GM19043 (cell line): ENCODE results near the gene MAGED1.
A peak's percentile ranks its signal among the peaks of the same experiment; 100 is the strongest.

ENCODE experiments used
- ATAC-seq: cut with Tn5 transposase; IDR thresholded peaks from one replicate; pipeline ENCODE4 v1.9.1; 2021; ENCODE audit warnings: low read depth; ENCODE audit not compliant: unreplicated experiment

MAGED1 gene, protein sequence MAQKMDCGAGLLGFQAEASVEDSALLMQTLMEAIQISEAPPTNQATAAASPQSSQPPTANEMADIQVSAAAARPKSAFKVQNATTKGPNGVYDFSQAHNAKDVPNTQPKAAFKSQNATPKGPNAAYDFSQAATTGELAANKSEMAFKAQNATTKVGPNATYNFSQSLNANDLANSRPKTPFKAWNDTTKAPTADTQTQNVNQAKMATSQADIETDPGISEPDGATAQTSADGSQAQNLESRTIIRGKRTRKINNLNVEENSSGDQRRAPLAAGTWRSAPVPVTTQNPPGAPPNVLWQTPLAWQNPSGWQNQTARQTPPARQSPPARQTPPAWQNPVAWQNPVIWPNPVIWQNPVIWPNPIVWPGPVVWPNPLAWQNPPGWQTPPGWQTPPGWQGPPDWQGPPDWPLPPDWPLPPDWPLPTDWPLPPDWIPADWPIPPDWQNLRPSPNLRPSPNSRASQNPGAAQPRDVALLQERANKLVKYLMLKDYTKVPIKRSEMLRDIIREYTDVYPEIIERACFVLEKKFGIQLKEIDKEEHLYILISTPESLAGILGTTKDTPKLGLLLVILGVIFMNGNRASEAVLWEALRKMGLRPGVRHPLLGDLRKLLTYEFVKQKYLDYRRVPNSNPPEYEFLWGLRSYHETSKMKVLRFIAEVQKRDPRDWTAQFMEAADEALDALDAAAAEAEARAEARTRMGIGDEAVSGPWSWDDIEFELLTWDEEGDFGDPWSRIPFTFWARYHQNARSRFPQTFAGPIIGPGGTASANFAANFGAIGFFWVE

DNA sequence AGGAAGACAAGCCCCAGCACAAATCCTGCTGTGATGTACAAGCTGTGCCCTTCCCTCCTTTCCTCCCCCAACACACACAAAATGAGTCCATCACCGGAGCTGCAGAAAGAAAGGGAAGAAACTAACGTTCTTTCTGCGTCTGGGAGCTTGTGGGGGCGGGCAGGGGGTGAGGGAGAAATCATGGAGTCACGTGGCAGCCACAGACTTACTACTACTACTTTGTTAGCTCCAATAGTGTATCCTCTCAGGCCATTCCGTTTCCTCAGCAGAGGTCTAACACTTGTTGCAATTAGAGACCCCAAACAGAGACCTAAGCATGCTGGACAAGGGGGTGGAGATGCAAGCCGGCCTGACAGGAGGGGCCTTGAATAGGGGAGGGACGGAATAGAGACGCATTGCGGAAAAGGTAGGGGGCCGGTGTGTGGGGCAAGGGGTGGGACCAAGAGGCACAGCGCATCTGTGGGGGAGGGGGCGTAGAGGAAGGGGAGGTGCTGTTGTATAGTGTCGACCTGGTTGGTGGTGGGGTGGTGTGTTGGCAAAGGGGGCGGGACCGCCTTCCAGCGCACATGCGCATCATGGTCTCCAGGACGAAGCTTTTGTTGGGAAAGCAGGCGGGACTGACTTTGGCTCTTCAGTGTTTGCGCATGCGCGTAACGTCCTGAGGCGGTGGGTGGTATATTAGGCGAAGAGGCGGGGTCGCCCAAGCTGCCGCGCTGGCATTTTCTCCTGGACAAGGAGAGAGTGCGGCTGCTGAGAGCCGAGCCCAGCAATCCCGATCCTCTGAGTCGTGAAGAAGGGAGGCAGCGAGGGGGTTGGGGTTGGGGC lies at the start of gene MAGED1:
TSS of gene MAGED1 (plus strand) at position 703 of the 825 bp plus-strand sequence. CDS start 682 bp downstream, outside the sequence.
- ATAC-seq, result peak; percentile 65

DNA sequence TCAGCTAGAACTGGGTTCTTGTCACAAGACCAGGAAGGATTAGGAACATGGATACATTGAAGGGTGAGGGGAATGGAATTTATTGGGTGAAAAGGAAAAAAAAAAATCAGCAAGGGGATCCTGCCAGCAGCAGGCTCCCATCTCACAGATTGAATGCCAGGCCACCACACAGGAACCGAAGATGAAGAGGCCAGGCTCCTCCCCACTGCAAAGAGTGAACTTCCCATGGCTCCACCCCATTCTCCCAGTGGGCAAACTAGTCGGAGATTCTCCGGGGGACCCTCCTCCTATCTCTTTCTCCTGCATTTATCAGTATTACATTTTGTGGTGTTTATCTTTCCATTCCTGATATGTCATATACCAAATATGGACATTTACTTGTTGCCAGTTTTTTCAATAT lies 46.0 kb upstream of the MAGED1 start:
- ATAC-seq, result no peak

DNA sequence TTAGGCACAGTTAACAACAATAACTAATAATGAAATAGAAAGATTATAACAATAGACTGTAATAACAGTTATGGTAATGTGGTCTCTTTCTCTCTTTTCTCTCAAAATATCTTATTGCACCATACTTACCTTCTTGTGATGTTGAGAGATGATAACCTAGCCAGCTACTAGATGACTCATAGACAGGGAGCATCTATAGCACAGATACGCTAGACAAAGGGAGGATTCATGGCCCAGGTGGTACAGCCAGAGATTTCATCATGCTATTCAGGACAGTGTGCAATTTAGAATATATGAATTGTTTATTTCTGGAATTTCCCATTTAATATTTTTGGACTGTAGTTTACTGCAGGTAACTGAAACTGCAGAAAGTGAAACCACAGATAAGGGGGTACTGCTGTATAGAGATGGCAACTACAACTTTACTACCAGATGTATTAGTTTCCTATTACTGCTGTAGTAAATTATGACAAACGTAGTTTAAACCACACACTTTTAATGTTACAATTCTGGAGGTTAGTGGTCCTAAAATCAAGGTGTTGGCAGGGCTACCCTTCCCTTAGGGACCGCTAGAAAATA lies 41.8 kb upstream of the MAGED1 start:
- no peak for ATAC-seq

DNA sequence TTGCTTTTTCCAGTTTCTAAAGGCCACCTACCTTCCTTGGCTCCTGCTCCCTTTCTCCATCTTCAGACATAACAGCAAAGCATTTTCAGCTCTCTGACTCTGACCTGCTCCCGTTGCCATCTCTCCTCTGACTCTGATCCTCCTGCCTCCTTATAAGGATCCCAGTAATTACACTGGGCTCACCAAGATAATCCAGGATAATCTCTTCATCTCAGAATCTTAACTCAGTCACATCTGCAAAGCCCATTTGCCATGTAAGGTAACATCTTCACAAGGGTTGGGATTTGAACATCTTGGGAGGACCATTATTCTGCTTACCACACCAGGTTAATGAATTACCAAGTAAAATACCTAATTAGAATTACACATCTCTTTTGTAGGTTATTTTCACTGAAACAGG lies 41.3 kb upstream of the MAGED1 start:
- ATAC-seq, result no peak

DNA sequence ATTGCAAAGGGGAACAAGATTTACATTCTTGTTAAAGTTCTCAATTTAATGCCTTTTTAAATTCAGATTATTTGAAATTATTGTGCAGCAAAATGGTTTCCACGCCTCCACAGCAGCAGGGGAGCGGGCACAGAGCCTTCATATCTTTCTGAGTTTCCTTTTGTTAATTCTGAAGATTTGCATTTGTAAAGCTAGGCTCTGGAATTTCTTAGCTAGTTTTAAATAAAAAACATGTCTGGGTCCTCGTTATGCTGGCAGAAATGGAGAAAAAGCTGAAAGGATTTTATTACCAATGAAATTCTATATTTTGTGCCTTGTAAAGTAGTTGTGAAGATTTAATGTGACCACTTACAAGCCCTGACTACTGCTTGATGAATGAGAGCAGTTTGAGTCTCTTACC lies 40.8 kb upstream of the MAGED1 start:
- ATAC-seq, result no peak

DNA sequence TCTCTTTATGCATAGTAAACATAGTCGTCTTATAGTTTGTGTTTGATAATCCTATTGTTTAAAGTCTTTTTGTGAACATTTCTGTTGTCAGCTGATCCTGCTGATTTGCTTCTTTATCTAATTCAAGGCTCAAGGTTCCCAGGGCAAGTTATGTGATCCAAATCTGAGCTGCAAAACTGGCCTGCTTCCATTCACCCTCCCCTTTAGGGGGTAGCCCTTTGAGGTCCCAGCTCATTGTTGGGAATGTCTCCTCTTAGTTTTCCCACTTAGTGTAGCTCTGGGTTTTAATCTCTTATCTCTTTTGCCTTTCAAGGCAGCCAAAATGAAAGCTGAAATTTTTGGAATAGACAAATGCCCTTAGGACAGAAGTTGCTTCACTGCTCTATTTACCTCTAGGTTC lies 40.2 kb upstream of the MAGED1 start:
- no peak for ATAC-seq

DNA sequence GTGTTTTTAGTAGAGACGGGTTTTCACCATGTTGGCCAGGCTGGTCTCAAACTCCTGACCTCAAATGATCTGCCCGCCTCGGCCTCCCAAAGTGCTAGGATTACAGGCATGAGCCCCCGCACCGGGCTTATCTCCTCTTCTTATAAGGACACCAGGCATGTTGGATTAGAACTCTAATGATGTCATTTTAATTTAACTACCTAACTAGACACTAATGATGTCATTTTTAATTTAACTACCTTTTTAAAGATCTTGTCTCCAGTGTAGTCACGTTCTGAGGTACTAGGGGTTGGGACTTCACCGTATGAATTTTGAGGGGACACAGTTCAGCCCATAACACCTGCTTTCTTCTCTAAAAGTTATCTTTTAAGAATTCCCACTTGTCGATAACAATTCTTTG lies 37.7 kb upstream of the MAGED1 start:
- ATAC-seq, result no peak

DNA sequence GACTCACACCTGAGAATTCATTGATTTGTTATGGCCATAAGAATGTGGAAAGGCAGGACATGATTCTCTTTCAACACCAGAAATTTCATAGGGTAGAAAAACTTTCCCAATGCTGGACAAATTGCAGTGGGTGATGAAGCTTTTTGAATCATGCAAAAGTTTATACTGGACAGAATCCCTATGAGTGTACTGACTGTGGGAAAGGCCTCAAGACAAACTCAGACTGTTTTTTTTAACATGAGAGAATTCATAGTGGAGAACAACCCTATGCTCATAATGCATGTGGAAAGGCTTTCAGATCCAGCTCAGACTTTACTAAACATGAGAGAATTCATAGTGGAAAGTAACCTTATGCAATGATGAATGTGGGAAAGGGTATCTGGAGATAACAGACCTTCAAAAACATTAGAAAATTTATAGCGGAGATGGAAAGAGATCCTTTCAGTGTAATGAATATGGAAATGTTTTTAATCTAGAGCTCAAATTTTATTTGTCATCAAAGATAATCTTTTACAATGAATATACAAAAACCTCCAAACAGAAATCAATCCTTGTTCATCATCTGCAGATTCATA lies 36.2 kb upstream of the MAGED1 start:
- no peak for ATAC-seq

DNA sequence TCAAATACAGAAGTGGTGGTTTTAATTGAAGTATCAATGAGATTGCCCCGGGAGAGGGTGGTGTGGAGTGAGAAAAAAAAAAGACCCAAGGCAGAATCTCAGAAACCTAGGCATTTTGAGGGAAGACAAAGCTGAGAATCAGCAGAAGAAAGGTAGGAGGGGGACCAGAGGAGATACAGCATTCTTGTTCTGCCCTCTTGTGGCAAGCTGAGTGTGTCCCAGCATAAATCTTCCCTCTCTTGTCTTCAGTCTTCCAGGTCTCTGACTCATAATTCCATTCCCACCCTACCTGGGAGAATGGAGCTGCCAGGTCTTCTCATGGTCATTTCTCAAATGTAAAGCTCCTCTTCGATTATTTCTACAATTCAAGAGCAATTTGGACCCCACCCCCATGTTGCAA lies 32.7 kb upstream of the MAGED1 start:
- no peak for ATAC-seq

DNA sequence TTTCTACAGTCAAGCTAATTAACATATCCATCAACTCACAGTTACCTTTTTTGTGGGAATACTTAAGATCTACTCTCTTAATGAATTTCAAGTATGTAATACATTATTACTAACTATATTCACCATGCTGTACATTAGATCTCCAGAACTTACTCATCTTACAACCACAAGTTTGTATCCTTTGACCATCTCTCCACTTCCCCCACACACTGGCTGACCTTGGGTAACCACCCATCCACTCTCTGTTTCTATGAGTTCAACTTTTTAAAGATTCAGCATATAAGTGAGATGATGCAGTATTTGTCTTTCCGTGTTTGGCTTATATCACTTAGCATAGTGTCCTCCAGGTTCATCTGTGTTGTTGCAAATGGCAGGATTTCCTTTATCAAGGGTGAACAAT lies 30.5 kb upstream of the MAGED1 start:
- no peak for ATAC-seq

DNA sequence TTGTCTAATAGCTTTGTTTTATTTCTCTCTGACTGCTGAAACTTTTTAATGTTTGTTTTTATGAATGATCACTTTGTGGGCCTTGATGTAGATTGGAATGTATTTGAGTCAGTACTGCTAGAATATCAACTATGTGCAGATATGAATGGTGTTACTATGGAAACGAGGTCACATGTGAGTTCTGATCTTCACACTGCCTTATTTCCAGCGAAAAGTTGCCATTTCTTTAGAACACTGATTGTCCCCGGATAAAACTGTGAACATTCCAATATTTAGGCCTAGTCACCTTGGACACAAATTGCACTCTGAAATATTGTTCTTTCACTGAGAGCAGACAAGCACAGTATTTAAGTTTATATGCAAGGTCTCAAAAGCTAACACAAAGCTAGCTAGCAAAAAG lies 27.2 kb upstream of the MAGED1 start:
- ATAC-seq, result no peak

DNA sequence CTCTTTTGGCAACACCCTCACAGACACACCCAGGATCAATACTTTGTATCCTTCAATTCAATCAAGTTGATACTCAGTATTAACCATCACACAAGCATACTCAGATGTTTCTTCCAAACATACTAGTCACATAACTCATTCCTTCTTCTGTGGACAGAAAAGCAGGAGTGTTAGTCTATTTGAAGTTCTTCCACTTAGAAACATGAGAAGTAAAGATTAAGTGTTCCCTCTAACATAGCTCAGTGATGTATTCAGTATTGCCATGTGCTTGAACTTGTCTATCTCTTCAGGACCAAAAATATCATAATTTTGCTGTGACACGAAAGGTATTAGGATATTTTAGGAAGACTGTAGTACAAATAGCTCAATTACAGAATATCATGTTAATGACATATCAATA lies 25.8 kb upstream of the MAGED1 start:
- no peak for ATAC-seq

DNA sequence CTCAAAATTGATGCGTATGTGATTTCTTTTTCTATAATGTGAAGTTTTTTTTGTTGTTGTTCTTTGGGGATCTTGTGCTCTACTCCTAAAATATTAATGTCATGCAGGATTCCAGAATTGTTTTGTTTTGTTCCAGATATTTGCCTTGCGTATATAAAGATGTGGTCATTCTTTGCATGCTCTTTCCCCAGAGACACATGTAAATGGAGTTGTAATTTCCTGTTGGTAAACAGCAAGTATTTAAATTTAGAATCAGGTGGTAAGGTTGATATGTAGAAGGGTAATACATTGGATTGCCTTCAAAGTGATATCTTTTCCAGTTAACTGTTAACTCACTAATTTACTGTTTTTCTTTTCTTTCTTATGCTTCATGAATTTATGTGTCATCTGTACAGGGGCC lies 23.1 kb upstream of the MAGED1 start:
- no peak for ATAC-seq

DNA sequence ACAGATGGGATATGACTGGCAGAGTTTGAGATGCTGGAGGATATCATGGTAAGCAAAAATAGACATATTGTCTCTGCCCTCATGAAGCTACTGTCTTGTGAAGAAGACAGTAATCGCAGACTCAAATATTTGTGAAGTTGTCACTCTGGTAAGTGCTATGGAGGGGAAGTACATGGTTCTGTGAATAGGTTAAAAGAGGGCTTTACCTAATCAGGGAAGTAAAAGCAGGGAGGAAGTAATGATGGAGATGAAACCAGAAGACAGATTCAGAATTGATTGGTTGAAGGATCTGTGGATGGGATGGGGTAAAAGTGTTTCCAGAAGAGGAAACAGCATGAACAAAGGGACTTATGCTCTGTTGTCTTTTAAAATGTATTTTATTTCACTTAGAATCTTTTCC lies 19.3 kb upstream of the MAGED1 start:
- ATAC-seq, result no peak

DNA sequence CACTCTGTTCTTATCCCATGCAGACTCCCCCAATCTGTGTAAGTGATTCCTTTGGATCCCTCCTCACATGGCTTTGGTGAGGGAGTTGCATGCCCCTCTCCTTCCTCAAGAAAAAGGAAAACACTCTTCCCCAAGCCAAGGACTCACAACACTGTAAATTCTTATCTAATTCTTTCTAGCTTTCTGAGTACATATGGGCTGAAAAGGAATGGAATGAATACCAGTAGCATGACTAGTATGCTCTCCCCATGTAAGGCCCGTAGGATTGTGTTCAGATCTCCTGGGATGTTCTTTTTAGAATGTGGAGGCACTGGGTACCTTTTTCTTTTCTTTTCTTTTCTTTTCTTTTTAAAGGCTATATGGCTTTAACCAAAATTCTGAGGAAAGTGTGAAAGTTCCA lies 17.0 kb upstream of the MAGED1 start:
- no peak for ATAC-seq

DNA sequence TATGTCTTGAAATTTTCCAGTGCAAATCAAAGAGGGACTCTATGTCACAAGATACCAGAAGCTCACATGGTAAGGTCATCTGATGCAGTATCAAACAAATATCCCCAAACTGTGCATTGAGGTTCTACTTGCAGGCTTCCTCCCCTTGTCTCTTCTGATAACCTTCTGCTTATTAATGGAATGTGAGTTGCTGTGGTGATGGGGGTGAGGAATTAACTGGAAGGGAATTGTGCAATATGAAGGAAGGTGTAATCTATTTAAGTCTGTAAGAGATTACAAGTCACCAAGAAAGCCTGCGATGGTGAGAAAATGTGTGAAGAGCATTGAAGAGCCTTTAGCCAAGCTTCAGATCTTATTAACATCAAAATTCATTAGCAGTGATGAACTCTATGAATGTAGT lies 15.4 kb upstream of the MAGED1 start:
- ATAC-seq, result no peak

DNA sequence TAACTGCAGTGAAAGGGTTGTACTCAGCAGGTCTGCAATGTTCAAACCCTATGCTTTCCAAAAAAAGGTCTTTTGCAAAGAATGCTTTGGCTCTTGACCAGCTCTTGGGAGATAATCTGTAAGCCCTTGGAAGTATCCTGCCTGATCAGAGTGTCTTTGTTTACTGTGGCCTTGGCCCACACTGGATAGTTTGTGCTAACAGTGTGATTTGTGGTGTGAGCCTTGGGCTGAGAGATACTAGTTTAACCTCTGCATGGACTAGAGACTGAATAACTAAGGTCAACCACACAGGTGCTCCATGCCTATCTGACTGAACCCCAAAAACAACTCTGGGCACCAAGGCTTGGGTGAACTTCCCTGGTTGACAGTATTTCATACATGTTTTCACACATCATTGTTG lies 3.6 kb upstream of the MAGED1 start:
- no peak for ATAC-seq

DNA sequence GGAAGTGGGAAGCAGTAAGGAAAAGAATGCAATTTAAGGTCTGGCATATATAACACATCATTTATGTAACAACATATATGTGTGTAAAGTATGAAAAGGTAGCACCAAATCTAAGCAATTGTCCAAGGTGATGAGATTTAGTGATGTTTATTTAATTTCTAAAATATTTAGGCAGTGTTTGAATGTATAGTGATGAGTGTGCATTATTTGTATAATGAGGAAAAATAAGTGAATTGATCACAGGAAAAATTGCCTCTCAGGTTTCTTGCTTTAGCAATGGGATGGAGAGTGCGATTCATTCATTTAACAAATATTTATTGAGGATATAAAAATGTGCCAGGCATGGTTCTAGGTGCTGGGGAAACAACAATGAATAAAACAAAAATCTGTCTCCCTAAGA lies 2.2 kb upstream of the MAGED1 start:
- no peak for ATAC-seq

DNA sequence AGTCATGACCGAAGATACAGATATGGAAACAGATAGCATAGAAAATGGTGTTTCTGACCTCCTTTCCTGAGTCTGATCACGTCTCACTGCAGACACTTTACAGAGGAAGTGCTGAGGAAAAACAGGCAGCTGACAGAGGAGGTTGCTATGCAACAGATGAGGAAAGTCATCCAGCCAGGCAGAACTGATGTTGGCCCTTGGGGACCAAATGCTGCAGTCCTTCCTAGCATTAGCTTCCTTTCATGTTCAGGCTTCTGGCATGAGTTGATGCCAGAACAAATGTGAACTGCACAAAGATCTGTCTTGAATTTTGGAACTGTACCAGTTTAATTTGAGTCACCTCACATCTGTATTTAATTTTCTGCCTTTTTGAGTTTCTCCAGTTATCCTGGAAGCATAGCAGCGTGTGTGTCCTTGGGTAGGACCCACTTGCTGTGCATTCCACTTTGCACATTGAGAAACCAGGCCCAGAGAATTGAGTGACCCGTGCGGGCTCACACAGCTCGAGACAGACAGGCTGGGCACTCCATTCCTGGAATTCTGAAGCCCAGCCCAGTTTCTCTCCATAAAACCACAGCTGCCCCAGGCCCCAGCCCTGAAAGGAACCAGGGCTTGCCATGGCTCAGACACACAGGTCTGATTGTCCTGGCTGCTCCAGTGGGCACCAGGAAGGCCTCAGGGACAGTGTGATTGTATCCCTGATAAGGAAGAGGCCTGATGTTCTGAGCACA lies 1.4 kb upstream of the MAGED1 start:
- peak; percentile 38 for ATAC-seq
